ENCODE data around the gene RAB8B.

Gene RAB8B

GRCh38 chr15:63276342-63277037 is 87.1 kb downstream of the RAB8B start:
- no peak for DNase-seq (ENCODE audit: low read depth)

GRCh38 chr15:63277038-63277892 is 87.9 kb downstream of the RAB8B start, which contains the start of gene APH1B:
Gene APH1B (plus strand): TSS chr15:63277605. CDS start chr15:63277624, 19 bp downstream.
- no peak for DNase-seq (ENCODE audit: low read depth)

- DNase-seq (ENCODE audit: low read depth): no peak
Measured at GRCh38 chr15:63277893-63278456, 88.6 kb downstream of the RAB8B start.

GRCh38 chr15:63283126-63283525 is 93.7 kb downstream of the RAB8B start:
- DNase-seq (ENCODE audit: low read depth): no peak

- DNase-seq (ENCODE audit: low read depth): no peak
Measured at GRCh38 chr15:63284335-63284734, 94.9 kb downstream of the RAB8B start.

GRCh38 chr15:63287109-63287508 is 97.7 kb downstream of the RAB8B start:
- no peak for DNase-seq (ENCODE audit: low read depth)

- no peak for DNase-seq (ENCODE audit: low read depth)
Measured at GRCh38 chr15:63288342-63288741, 98.9 kb downstream of the RAB8B start.

- peak; percentile 49 for DNase-seq (ENCODE audit: low read depth)
Measured at GRCh38 chr15:63288778-63289378, 99.5 kb downstream of the RAB8B start.

- DNase-seq (ENCODE audit: low read depth): peak; percentile 83
Measured at GRCh38 chr15:63291507-63291906, 102.1 kb downstream of the RAB8B start.

- DNase-seq (ENCODE audit: low read depth): no peak
Measured at GRCh38 chr15:63292241-63292640, 102.8 kb downstream of the RAB8B start.

- DNase-seq (ENCODE audit: low read depth): no peak
Measured at GRCh38 chr15:63292771-63293170, 103.4 kb downstream of the RAB8B start.

GRCh38 chr15:63294359-63294758 is 105.0 kb downstream of the RAB8B start:
- no peak for DNase-seq (ENCODE audit: low read depth)

- DNase-seq (ENCODE audit: low read depth): no peak
Measured at GRCh38 chr15:63295341-63295740, 105.9 kb downstream of the RAB8B start.

- DNase-seq (ENCODE audit: low read depth): no peak
Measured at GRCh38 chr15:63296195-63296594, 106.8 kb downstream of the RAB8B start.

GRCh38 chr15:63299943-63300575 is 110.7 kb downstream of the RAB8B start:
- no peak for DNase-seq (ENCODE audit: low read depth)

- no peak for DNase-seq (ENCODE audit: low read depth)
Measured at GRCh38 chr15:63301088-63301487, 111.7 kb downstream of the RAB8B start.

- no peak for DNase-seq (ENCODE audit: low read depth)
Measured at GRCh38 chr15:63305260-63305659, 115.9 kb downstream of the RAB8B start.

- no peak for DNase-seq (ENCODE audit: low read depth)
Measured at GRCh38 chr15:63306492-63307073, 117.2 kb downstream of the RAB8B start.

- no peak for DNase-seq (ENCODE audit: low read depth)
Measured at GRCh38 chr15:63308491-63308890, 119.1 kb downstream of the RAB8B start.

- DNase-seq (ENCODE audit: low read depth): no peak
Measured at GRCh38 chr15:63308947-63309346, 119.5 kb downstream of the RAB8B start.

- DNase-seq (ENCODE audit: low read depth): no peak
Measured at GRCh38 chr15:63310646-63311045, 121.2 kb downstream of the RAB8B start.

GRCh38 chr15:63312286-63312685 is 122.9 kb downstream of the RAB8B start:
- no peak for DNase-seq (ENCODE audit: low read depth)
